ENCODE data around the gene ILF3.

The ILF3 gene

GRCh38 chr19:10642473-10643171 lies 11.5 kb upstream of the ILF3 start:
- no peak for DNase-seq (ENCODE audit: low read depth)
- TF ChIP-seq, protein P1, sequence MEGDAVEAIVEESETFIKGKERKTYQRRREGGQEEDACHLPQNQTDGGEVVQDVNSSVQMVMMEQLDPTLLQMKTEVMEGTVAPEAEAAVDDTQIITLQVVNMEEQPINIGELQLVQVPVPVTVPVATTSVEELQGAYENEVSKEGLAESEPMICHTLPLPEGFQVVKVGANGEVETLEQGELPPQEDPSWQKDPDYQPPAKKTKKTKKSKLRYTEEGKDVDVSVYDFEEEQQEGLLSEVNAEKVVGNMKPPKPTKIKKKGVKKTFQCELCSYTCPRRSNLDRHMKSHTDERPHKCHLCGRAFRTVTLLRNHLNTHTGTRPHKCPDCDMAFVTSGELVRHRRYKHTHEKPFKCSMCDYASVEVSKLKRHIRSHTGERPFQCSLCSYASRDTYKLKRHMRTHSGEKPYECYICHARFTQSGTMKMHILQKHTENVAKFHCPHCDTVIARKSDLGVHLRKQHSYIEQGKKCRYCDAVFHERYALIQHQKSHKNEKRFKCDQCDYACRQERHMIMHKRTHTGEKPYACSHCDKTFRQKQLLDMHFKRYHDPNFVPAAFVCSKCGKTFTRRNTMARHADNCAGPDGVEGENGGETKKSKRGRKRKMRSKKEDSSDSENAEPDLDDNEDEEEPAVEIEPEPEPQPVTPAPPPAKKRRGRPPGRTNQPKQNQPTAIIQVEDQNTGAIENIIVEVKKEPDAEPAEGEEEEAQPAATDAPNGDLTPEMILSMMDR (conservative IDR thresholded peaks at IDR 0.05; ENCODE audit: low read depth, low read length), result no peak
- H3K4me3 ChIP-seq (ENCODE audit: low read depth, low read length), result no peak overlapping the region

DNA sequence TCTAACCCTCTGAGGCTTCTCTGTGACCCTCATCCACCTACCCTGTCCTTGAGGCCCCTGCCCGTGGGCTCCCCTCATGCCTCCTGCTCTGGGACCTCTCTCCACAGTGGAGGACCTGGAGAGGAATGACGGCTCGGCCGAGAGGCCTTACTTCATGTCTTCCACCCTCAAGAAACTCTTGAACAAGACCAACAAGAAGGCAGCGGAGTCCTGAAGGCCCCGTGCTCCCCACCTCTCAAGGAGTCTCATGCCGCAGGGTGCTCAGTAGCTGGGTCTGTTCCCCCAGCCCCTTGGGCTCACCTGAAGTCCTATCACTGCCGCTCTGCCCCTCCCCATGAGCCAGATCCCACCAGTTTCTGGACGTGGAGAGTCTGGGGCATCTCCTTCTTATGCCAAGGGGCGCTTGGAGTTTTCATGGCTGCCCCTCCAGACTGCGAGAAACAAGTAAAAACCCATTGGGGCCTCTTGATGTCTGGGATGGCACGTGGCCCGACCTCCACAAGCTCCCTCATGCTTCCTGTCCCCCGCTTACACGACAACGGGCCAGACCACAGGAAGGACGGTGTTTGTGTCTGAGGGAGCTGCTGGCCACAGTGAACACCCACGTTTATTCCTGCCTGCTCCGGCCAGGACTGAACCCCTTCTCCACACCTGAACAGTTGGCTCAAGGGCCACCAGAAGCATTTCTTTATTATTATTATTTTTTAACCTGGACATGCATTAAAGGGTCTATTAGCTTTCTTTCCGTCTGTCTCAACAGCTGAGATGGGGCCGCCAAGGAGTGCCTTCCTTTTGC lies 10.8 kb upstream of the ILF3 start:
- TF ChIP-seq, protein P1 (conservative IDR thresholded peaks at IDR 0.05; ENCODE audit: low read depth, low read length), result no peak
- no peak for DNase-seq (ENCODE audit: low read depth)
- H3K4me3 ChIP-seq (ENCODE audit: low read depth, low read length), result no peak overlapping the region

GRCh38 chr19:10643968-10644259 lies 10.2 kb upstream of the ILF3 start:
- no peak for DNase-seq (ENCODE audit: low read depth)

GRCh38 chr19:10644260-10645007 lies 9.7 kb upstream of the ILF3 start:
- TF ChIP-seq, protein P1 (conservative IDR thresholded peaks at IDR 0.05; ENCODE audit: low read depth, low read length), result peak; percentile 92
- H3K4me3 ChIP-seq (ENCODE audit: low read depth, low read length), result no peak overlapping the region
- DNase-seq (ENCODE audit: low read depth), result peak; percentile 84

More at GRCh38 chr19:10643968-10644259, 10.2 kb upstream of the ILF3 start:
- H3K4me3 ChIP-seq (ENCODE audit: low read depth, low read length), result no peak overlapping the region
- TF ChIP-seq, protein P1 (conservative IDR thresholded peaks at IDR 0.05; ENCODE audit: low read depth, low read length), result no peak

DNA sequence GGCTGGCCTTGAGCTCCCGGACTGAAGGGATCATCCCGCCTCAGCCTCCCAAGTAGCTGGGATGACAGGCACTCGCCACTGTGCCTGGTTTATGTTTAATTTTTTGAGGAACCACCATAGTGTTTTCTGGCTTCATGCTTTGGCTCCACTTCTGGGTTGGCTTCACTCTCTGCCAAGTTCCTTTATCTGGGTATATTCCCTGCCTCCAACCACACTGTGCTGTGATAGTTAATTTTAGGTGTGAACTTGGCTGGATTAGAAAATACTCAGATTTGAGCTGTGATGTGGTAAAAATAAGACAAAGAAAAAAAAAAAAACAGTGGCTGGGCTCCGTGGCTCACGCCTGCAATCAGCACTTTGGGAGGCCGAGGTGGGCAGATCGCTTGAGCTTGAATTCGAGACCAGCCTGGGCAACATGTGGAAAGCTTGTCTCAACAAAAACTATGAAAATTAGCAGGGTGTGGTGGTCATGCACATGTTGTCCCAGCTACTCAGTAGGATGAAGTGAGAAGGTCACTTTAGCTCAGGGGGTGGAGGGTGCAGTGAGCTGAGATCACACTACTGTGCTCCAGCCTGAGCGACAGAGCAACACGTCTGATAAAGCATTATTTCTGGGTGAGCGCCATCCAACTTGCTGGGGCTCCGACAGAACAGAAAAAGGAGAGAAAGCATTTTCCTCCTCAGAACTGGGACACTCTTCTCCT lies 7.5 kb upstream of the ILF3 start:
- no peak overlapping the region for H3K4me3 ChIP-seq (ENCODE audit: low read depth, low read length)
- DNase-seq (ENCODE audit: low read depth), result no peak
- TF ChIP-seq, protein P1 (conservative IDR thresholded peaks at IDR 0.05; ENCODE audit: low read depth, low read length), result no peak

DNA sequence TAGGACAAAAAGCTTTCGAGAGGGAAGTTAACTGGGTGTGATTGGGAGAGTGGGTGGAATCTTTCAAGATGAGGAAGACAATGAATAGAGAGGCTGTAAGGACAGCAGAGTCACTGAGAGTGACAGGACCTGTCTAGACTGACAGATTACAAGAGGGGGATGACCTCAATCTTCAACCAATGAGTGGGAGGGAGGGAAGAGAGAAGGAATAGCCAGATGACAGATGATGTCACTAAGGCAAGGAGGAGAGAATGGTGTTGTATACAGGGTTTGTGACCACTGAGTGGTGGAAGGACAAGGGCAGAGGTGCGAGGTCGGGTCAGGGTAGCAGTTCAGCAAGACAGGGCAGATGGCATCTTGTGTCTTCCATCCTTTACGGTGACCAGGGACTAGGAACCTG lies 5.8 kb upstream of the ILF3 start:
- DNase-seq (ENCODE audit: low read depth), result no peak
- no peak overlapping the region for H3K4me3 ChIP-seq (ENCODE audit: low read depth, low read length)
- TF ChIP-seq, protein P1 (conservative IDR thresholded peaks at IDR 0.05; ENCODE audit: low read depth, low read length), result no peak
